NOMO-1 (cell line): ENCODE data around the gene AEN.

ENCODE experiments used
- DNase-seq, 2 experiments: peaks; one replicate each; lab custom pipeline; 2025; ENCODE audit not compliant: unreplicated experiment in 2 of 2; lab: John Stamatoyannopoulos, UW

AEN gene

DNA sequence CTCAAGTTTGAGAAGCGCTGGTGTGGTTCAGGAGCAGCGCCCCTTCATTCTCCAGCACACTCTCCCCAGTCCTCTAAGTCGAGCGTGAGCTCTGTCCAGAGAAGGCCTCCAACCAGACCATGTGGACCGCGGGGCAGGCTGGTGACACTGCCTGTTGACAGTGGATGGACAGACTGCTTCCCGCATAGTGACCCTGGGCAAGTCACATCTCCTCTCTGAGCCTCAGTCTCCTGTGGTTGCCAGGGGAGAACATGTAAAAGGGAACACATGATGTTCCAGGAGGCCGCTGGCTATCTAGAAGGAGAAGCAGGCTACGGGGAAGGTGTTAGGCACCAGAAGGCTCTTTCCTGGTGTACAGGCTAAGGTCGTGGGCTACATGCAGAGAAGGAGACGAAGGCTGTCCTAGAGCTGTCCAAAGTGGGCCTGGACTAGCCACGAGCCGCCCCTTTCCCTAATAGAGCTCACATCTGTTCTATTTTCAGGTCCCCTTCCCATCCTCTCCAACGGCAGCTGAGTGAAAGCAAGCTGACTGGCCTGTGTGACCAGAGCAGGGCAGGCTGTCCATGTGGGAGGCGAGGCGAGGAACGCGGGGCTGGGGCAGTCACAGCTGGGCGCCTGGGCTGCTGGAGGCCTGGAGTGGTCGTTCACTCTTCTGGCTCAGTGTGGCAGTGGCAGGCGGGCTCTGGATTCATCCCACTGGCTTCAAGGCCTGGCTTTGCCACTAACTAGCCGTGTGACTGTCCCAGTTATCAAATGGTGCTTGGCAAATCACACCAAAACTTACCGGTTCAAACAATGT lies 28.8 kb downstream of the AEN start:
- DNase-seq: no peak

GRCh38 chr15:88650556-88650955 lies 29.4 kb downstream of the AEN start:
- DNase-seq: no peak

- DNase-seq: no peak
These were observed 30.1 kb downstream of the AEN start for GRCh38 chr15:88651136-88651732.

DNA sequence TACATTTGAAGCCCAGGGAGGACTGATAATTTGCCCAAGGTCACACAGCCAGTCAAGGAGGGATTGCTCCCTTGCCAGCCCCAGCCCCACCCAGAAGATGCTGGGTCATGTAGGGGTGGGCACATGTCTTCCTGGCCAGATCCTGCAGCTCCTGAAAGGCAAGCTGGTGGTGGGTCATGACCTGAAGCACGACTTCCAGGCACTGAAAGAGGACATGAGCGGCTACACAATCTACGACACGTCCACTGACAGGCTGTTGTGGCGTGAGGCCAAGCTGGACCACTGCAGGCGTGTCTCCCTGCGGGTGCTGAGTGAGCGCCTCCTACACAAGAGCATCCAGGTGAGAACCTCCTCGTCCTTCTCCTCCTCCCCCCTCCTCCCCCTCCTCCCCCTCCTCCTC lies 30.8 kb downstream of the AEN start:
- DNase-seq: no peak

DNA sequence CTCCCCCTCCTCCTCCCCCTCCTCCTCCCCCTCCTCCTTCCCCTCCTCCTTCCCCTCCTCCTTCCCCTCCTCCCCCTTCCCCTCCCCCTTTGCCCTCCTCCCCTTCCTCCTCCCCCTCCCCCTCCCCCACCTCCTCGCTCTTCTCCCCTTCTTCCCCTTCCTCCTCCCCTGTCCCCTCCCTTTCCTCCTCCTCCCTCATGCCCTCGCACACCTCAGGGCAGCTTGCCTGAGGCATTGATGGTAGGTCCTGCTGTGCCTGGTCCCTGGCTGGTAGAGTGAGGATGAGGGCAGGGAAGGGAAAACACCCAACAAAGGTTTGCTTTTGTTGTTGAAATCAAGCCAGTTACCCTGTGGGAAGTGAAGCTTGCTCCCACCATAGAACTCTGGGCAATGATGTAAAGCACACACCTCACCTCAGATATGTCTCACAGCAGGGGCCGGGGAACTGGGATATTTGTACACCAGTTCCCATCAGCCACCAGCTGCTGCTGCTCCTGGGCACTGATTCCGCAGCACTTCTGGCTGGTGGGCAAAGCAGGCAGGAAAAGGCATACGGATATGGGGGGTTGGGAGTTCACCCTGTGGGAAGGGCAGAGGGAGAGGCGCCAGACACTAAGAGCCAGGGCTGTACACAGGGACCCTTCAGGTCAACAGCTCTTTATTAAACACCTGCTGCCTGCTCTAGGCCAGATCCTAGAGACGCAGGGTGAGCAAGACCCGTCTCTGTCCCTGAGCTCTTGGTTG lies 31.5 kb downstream of the AEN start:
- DNase-seq: no peak

- no peak for DNase-seq
These were observed 32.3 kb downstream of the AEN start for GRCh38 chr15:88653200-88654064.

GRCh38 chr15:88654430-88655102 lies 33.4 kb downstream of the AEN start:
- no peak for DNase-seq

- DNase-seq: no peak
These were observed 34.0 kb downstream of the AEN start for GRCh38 chr15:88655103-88655553.

GRCh38 chr15:88655800-88656488 lies 34.8 kb downstream of the AEN start:
- peak in 1 of 2 experiments; percentile 11 for DNase-seq

DNA sequence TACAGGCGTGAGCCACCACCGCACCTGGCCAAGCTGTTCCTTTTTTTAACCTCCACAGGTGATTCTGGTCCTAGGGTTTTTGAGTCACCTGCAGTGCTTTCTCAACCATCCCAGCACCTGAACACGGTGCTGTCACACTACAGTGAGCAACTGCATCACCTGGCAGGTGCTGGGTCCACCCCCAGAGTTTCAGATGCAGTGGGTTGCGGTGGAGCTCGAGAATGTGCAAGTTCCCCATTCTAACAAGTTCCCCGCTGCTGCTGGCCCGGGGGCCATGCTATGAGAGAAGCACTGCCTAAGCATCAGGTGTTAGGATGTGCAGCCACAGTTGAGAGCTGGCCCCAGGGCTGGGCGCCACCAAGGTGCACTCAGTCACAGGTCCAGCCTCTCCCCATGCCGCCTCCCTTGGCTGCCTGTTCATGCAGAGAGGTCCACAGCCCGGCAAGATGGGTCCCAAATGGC lies 35.7 kb downstream of the AEN start:
- no peak for DNase-seq

DNA sequence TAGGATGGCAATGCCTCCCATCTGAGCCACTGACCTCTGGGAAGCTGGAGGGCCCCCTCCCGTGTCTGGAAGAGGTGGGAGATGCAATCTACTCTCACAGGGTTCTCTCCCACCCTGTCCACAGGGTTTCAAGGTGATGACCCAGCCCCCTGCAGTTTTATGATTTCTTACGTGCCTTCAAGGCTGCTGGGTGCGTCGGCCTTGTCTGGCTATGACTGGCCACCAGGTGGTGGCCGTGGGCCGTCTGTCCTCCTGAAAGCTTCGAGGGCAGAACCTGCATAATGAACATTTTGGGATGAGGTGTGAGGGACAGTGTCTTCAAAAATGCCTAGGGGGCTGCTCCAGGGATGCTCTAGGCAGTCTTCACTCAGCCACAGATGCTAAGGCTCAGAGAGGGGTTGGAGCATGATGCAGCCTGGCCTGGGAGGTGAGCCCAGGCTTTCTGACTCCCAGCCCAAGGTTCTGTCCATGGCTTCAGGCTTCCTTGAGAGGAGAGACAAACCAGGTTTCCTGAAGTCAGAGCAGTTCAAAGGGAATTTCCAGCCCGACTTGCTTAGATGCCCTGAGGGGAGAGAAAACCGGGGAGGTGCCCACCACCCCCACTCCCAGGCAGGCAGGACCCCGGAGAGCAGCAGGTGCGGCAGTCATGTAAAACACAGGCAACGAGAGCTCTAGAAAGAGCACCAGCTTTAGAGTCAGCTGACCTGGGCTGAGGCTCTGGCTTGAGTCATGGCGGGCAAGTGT lies 36.4 kb downstream of the AEN start:
- DNase-seq: peak; percentile 9 to 24

DNA sequence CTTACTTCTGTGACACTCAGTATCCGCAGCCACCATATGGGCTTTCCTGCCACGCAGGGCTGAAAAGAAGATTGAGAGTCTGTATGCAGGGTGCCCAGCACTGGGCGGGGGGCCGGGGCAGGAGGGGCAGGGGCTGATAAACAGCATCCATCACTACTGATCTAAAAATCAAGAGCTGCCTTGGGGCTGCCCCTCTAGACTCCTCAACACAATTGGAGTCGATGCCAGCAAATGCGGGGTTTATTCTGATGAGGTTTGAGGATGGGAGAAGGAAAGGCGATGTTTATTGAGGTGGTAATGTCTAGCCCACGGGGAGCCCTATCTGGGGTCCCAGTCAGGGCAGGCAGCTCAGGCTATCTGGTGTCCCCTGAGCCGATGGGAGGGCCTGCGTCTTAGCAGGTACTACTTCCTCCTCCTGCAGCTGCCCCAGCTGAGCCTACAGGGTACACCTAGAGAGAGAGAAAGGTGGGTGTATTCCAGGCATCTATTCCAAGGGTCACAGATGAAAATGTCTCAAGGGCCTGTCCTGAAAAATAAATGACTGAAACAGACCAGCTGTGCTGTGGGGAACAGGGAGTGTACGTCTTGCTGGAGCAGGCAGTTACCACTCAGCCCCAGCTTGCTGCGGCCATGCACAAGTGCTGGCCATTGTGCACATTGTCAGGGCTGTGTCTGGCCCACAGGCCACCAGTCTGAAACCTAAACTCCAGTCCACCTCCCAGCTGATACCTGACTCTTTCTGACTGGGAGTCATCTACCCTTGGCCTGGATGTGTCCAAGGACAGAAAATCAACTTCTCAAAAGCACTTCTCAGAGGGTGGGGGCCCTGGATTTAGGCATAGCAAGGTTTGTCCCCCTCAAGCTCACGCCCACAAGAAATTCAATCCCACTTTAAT lies 37.2 kb downstream of the AEN start:
- DNase-seq: no peak

GRCh38 chr15:88658972-88659931 lies 38.1 kb downstream of the AEN start:
- no peak for DNase-seq

- DNase-seq: no peak
These were observed 40.0 kb downstream of the AEN start for GRCh38 chr15:88661041-88661700.

- no peak for DNase-seq
These were observed 40.8 kb downstream of the AEN start for GRCh38 chr15:88661761-88662556.
